ENCODE data around the gene C6orf120. TPM values are rescaled to one million over a fixed set of nuclear protein-coding genes. Genes with fewer than 3 reads are reported as not detected.
"Not testable (repeated sequence)": the region's sequence is repeated elsewhere in the genome, so short reads cannot be mapped to it uniquely, and the experiment has no call there.

The C6orf120 gene
- polyA plus RNA-seq, 12 donors = 22.2 to 41.0 (median 35.3) TPM; not detected in 1

- DNase-seq = no peak
Measured at GRCh38 chr6:169671563-169671962, 30.4 kb upstream of the C6orf120 start.

DNA sequence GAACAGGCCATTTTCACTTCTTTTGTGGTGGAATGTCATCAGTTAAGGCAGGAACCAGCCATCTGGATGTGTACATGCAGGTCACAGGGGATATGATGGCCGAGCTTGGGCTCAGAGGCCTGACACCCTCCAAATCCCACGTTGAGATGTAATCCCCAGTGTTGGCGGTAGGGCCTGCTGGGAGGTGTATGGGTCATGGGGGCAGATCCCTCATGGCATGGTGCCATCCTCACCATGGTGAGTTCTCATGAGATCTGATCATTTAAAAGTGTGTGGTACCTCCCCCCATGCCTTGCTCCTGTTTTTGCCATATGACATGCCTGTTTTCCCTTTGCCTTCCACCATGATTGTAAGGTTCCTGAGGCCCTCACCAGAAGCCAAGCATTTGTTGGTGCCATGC, 26.9 kb upstream of the C6orf120 start:
- no peak for DNase-seq

DNA sequence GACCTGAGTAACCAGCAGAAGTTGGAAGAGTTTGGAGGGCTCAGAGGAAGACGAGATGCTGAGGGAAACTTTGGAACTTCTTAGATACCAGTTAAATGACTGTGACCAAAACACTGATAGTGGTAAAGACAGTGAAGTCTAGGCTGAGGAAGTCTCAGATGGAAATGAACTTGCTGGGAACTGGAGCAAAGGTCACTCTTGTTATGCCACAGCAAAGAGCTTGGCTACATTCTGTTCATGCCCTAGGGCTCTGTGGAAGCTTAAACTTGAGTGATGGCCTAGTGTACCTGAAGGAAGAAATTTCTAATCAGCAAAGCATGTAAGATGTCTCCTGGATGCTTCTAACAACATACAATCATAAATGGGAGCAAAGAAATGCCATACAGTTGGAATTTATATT, 24.8 kb upstream of the C6orf120 start:
- DNase-seq = no peak

DNA sequence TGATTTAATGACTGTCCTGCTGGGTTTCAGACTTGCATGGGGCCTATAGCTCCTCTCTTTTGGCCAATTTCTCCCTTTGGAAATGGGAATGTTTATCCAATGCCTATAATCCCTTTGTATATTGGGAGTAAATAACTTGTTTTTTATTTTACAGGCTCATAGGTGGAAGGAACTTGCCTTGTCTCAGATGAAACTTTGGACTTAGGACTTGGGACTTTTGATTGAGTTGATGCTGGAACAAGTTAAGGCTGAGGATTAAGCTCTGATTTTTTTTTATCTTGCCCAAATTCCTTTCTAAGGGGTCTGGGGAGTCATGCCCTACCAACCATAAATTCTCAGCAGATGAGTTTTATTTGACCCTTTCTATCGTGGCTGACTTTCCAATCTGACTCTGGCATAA, 23.6 kb upstream of the C6orf120 start:
- DNase-seq = no peak

DNA sequence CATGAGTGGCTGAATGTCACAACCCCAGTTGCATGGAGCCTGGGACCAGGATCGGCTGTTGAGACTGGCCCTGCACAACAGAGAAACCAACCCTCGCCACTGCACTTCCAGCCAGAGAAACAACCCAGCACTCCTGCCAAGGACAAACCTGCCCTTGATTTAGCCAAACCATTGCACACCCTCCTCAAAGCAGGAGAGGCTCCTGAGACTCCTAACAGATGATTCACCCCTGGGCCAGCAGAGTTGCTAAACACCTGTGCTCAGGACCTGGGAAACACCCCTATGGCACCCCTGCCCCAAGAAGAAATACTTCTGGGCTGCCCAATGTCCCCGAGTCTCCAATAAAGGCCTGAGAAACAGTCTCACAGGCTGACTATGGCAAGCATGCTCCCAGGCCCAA, 17.9 kb upstream of the C6orf120 start:
- no peak for DNase-seq

DNA sequence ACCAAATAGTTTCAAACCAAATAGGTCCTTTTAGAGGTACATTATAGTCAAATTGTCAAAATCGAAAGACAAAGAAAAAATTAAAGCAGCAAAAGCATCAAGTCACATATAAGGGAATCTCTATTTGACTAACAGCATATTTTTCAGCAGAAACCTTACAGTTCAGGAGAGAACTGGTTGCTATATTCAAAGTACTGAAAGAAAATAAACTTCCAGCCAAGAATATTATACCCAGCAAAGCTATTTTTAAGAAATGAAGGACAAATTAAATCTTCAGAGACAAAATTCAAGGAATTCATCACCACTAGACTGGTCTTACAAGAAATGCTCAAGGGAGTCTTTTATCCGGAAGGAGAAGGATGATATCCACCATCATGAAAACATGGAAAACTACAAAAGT, 16.1 kb upstream of the C6orf120 start:
- DNase-seq = no peak

- no peak for DNase-seq
Measured at GRCh38 chr6:169689287-169689686, 12.6 kb upstream of the C6orf120 start.

DNA sequence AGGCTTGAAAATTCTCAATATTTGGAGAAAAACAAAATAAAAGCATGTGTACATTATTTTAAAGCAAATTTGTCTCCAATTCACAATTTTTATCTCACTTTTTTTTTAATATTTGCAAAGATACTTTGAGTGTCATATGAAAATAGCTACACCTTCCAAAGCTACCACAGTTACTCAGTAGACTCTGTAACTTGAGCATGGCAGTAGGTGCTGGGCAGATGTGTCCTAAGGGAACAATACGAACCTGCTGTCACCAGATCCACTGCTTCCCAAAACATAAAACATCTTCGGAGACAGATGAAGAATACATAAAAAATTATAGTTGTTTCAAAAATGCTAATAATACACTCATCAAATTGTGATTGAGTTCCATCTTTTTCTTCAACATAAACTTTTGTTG, 10.7 kb upstream of the C6orf120 start:
- DNase-seq = no peak

GRCh38 chr6:169692516-169692915, 9.4 kb upstream of the C6orf120 start:
- no peak for DNase-seq

DNA sequence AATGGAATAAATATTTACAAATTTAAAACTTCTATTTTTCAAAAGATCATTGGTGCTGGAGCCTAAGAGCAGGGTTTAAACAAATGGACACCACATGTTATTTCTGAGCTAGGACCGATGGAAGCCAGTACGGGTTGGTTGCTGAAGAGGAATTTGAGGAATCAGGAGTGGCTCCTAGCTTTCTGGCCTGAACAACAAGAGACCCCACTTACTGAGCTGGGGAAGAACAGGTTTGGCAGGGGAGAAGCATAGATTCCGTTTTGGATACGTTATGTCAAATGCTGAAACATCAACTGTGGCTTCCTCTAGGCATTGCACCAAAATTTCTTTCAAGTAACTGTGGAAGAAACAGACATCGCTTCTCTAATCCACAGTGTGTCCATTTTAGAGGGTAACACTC, 6.8 kb upstream of the C6orf120 start:
- DNase-seq = no peak

DNA sequence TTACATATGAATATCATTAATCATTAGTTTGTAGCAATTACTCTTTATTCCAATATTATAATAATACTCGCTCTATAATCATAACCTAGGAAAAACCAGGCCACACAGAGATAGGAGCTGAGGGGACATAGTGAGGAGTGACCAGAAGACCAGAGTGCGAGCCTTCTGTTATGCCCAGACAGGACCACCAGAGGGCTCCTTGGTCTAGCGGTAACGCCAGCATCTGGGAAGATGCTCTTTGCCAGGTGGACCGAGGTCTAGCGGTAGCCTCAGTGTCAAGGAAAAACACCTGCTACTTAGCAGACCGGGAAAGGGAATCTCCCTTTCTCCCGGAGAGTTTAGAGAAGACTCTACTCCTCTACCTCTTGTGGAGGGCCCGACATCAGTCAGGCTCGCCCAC, 4.8 kb upstream of the C6orf120 start:
- DNase-seq = not testable (repeated sequence)

- no peak for DNase-seq
Measured at GRCh38 chr6:169700296-169700695, 1.6 kb upstream of the C6orf120 start.

DNA sequence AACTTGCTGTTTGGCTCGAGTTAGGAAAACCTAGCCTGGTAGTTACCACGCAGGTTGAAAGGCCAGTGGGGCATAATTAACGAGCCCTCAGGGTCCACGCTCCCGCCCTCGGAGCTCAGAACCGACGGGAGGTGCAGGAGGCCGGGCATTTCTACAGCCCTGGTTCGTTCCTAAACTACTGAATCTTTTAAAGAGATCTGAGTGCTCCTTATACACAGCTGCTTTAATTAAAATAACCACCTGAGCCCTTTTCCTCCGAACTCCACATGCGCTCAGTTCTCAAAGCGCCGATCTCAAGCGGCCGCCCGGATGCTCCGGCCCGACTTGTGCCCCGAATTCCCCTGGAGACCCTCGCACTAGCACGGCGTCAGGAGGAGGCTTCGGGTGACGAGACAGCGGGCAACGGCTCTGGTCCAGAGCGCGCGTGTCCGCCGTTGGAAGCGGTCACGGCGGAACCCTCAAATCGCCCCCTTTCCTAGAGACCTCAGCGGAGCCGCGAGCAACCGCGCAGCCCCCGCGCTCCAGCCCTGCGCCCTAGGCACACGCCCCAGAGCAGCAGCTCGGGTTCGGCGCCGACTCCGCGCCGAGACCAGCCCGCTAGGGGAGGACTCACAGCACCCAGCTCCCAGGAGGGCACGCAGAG, 494 bp upstream of the C6orf120 start:
- no peak for DNase-seq

DNA sequence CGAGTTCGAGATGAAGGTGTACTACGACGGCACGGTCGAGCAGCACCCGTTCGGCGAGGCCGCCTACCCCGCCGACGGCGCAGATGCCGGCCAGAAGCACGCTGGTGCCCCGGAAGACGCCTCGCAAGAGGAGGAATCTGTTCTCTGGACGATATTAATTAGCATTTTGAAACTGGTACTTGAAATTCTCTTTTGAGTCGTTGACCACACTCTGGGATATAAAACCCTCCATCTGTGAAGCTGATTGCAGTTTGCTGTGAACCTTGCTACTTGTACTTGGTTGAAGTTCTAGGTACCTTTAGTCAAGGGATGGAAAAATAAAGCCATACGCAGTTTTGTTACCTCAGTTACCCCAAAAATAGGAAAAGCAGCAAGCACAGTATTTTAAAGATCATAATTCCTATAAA, 917 bp downstream of the C6orf120 start:
- DNase-seq = no peak

GRCh38 chr6:169707772-169708171, 5.8 kb downstream of the C6orf120 start:
- DNase-seq = no peak

DNA sequence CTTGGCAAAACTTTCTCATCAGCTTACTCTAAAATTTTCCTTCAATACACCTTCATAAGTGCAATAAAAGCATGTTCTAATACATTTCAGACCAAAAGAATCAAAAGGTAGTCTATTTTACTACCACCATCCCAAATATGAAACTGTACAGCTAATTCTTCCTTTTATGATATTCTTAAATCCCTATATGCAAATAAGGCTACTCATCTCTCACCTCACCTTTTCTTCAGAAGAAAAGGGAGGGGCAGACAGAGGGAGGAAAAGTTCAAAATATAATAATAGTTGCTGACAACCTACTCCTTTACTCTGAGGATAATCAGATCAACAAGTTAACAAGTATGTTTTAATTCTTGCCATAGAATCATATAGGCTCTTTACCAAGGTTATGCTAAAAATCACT, 7.4 kb downstream of the C6orf120 start:
- DNase-seq = no peak

DNA sequence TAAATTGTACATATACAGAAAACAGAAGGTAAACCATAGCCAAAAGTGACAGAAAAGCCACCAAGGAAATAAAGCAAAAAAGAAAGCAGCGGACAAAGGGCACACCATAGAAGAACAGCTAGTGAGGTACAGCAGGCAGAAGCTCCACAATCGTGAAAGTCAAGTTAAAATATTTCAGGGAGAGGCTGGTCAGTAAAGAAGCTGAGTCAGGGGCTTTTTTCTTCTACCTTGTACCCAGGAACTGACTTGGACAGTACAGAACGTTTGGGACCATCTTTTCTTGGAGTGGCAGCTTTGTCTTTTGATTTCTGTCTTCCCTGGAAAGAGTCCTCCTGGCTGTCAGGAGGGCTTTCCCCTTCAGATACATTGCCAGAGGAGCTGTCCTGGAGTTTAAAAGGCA, 8.1 kb downstream of the C6orf120 start:
- no peak for DNase-seq

DNA sequence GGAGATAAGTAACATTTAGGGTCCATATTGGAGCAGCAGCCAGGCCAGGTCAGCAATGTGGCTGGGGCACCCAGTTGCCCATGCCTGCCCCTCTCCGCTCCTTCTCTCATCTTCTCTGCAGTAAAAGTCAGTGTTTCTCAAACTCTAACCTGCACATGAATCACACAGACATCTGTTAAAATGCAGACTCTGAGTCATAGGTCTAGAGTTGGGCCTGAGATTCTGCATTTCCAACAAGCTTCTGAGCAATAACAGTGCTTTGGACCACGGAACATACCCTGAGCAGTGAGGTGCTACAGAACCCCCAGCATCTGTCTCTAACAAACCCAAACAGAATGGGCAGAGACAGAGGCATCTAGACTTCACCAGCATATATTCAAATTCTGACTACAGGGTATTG, 12.3 kb downstream of the C6orf120 start:
- DNase-seq = no peak

DNA sequence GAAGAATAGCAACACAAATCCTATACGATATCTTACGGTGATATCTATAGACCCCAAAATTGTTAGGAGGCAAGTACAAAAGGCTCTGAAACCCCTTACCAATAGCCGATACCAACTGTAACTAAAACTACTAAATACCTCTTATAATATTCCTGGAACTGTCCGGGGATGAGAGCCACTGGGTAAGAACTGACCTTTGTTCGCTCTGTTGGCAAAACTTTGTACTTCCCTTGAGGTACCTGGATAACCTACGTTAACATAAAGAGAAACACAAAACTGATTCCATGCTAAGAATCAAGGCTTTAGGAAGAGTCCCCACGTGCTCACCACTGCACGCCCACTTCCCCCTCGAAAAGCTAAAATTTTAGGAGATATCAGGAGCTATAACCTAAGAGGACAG, 12.7 kb downstream of the C6orf120 start:
- no peak for DNase-seq

DNA sequence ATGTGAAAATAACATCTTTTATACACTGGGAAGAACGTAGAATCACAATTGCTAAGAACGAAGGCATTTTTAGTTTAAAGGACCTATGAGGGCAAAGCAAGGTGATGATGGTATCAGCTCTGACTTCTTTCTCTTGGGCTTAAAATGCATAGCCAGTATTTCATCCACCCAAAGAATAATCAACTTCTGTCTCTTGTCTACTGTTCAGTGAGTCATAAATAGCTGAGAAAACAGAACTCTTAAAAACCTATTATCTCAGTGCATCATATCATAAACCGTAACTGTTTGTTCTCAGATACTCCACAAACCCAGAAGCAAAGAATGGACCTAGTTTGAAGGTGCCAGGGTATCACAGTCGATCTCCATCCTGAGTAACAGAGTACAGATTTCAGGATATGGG, 17.2 kb downstream of the C6orf120 start:
- no peak for DNase-seq

GRCh38 chr6:169720207-169720855, 18.4 kb downstream of the C6orf120 start:
- no peak for DNase-seq

GRCh38 chr6:169722362-169723199, 20.7 kb downstream of the C6orf120 start:
- peak; percentile 40 for DNase-seq

Data from muscle of arm (tissue), 12 donors.